HepG2 (cell line): ENCODE measurements around the gene RAB3A. TPM values are rescaled to one million over a fixed set of nuclear protein-coding genes. Genes with fewer than 3 reads are reported as not detected.
A peak's percentile ranks its signal among the peaks of the same experiment; 100 is the strongest.

Source experiments
- ATAC-seq: fragments of 200-7000 bp; cut with Tn5 transposase; 3 replicates; pipeline ENCODE4 v1.9.1; 2020; ENCODE audit warnings: mild to moderate bottlenecking, moderate library complexity
- BruUV-seq: library from RNA; stranded (reverse); fragments of 400-500 nt; replicated peaks from 2 replicates; lab custom pipeline; 2021; lab: Mats Ljungman, UMichigan
- CTCF ChIA-PET: fragments of 300-600 bp; formaldehyde crosslinking; extraction: SDS; loops from one replicate; lab custom pipeline; 2021; ENCODE audit warnings: low total read pairs, inconsistent platforms, low intra/inter-chr PET ratio; lab: Yijun Ruan, JAX
- POLR2A ChIA-PET: fragments of 350-600 bp; sonication (Branson Sonifier 250); formaldehyde crosslinking; loops from one replicate; lab custom pipeline; 2020; ENCODE audit warnings: antibody characterized with exemption, inconsistent platforms; lab: Yijun Ruan, JAX
- DNase-seq: peaks from one replicate; pipeline ENCODE4 v3.0.0-alpha.2; 2015; ENCODE audit warnings: low spot score
- FAIRE-seq: peaks from 3 replicates; lab custom pipeline; 2011; peaks lifted over from hg19 to GRCh38; lab: Jason Lieb, UNC
- H2AFZ ChIP-seq: one replicate; pipeline ENCODE4 v1.6.1; 2011; ENCODE audit warnings: low read length, inconsistent platforms
- H3K27ac ChIP-seq: fragments of 300-600 bp; 3 replicates; pipeline ENCODE4 v1.8.0; 2011; ENCODE audit warnings: mixed run types, mild to moderate bottlenecking, mixed read lengths, low read length, inconsistent platforms; ENCODE audit not compliant: insufficient read depth; ENCODE audit errors: extremely low read length
- H3K27me3 ChIP-seq, 2 experiments: fragments of 200-600 bp in 1 of 2; 2 replicates in 1 of 2; 3 replicates in 1 of 2; pipeline versions ENCODE4 v1.6.0 to v1.8.0; 2011; ENCODE audit warnings: low read length in 2 of 2, mild to moderate bottlenecking in 2 of 2, moderate library complexity in 2 of 2, inconsistent platforms in 1 of 2; ENCODE audit not compliant: insufficient read depth in 2 of 2, control insufficient read depth in 1 of 2
- H3K36me3 ChIP-seq, 2 experiments: fragments of 200-600 bp in 1 of 2; replicated peaks in 1 of 2; 2 replicates in 1 of 2; 3 replicates in 1 of 2; pipeline versions ENCODE4 v1.5.1 to v1.8.0; 2011; ENCODE audit warnings: low read length in 2 of 2, inconsistent platforms in 1 of 2; ENCODE audit not compliant: insufficient read depth in 2 of 2, control insufficient read depth in 1 of 2
- H3K4me1 ChIP-seq: 2 replicates; pipeline ENCODE4 v1.5.1; 2012; ENCODE audit warnings: low read length, inconsistent platforms; ENCODE audit not compliant: insufficient read depth
- H3K4me2 ChIP-seq: 2 replicates; pipeline ENCODE4 v1.6.0; 2011; ENCODE audit warnings: low read depth, low read length, inconsistent platforms
- H3K4me3 ChIP-seq, 3 experiments: fragments of 200-600 bp in 1 of 3; sonication (generic), shearing (Covaris generic) in 1 of 3; replicated peaks in 1 of 3; 2 replicates each; pipeline ENCODE4 v1.5.1; 2011 to 2016; ENCODE audit warnings: low read length in 3 of 3, inconsistent platforms in 2 of 3, low read depth in 2 of 3, mild to moderate bottlenecking in 2 of 3, control low read depth in 1 of 3, mixed read lengths in 1 of 3; ENCODE audit not compliant: insufficient read depth in 1 of 3
- H3K79me2 ChIP-seq: one replicate; pipeline ENCODE4 v1.6.1; 2011; ENCODE audit warnings: low read length, inconsistent platforms; ENCODE audit not compliant: insufficient read depth
- H3K9ac ChIP-seq: 2 replicates; pipeline ENCODE4 v1.6.0; 2011; ENCODE audit warnings: mild to moderate bottlenecking, low read depth, low read length, inconsistent platforms; ENCODE audit not compliant: insufficient read depth
- H3K9me3 ChIP-seq: 2 replicates; pipeline ENCODE4 v1.5.1; 2012; ENCODE audit warnings: mild to moderate bottlenecking, low read length
- H4K20me1 ChIP-seq: 2 replicates; pipeline ENCODE4 v1.6.0; 2011; ENCODE audit warnings: inconsistent platforms, mild to moderate bottlenecking, low read length, moderate library complexity; ENCODE audit not compliant: insufficient read depth
- ADNP ChIP-seq: sonication (generic); formaldehyde crosslinking; IDR thresholded peaks from 2 replicates; pipeline ENCODE4 v1.4.0; 2020; ENCODE audit warnings: missing genetic modification reagents
- CHD4 ChIP-seq: fragments of 200-600 bp; sonication (generic); IDR thresholded peaks from 2 replicates; pipeline ENCODE4 v1.7.0; 2017; ENCODE audit warnings: mild to moderate bottlenecking, low read length, borderline replicate concordance
- DZIP1 ChIP-seq: sonication (generic); formaldehyde crosslinking; IDR thresholded peaks from 2 replicates; pipeline ENCODE4 v1.5.0; 2020; ENCODE audit warnings: mild to moderate bottlenecking, missing genetic modification reagents
- IRF1 ChIP-seq: sonication (generic); formaldehyde crosslinking; IDR thresholded peaks from 2 replicates; pipeline ENCODE4 v1.4.0; 2020; ENCODE audit warnings: low read depth, mild to moderate bottlenecking, missing genetic modification reagents
- ZNF18 ChIP-seq: sonication (generic); formaldehyde crosslinking; IDR thresholded peaks from 2 replicates; pipeline ENCODE4 v1.8.0; 2022; ENCODE audit warnings: mild to moderate bottlenecking, missing genetic modification reagents; ENCODE audit not compliant: insufficient replicate concordance
- ZNF362 ChIP-seq: sonication (generic); formaldehyde crosslinking; IDR thresholded peaks from 2 replicates; pipeline ENCODE4 v1.4.0; 2020; ENCODE audit warnings: missing genetic modification reagents, mild to moderate bottlenecking, borderline replicate concordance
- ZNF629 ChIP-seq: sonication (generic); formaldehyde crosslinking; conservative IDR thresholded peaks from 2 replicates; pipeline ENCODE4 v1.5.0; 2020; ENCODE audit warnings: missing genetic modification reagents
- ZNF660 ChIP-seq: sonication (generic); formaldehyde crosslinking; IDR thresholded peaks from 2 replicates; pipeline ENCODE4 v1.5.1; 2020; ENCODE audit warnings: mild to moderate bottlenecking, low read depth, missing genetic modification reagents, borderline replicate concordance
- ZSCAN20 ChIP-seq: sonication (generic); formaldehyde crosslinking; IDR thresholded peaks from 2 replicates; pipeline ENCODE4 v1.4.0; 2020; ENCODE audit warnings: missing genetic modification reagents, mild to moderate bottlenecking, borderline replicate concordance
- WGBS: methylation state at CpG from one replicate; pipeline ENCODE4 v1.1.6; 2017; ENCODE audit warnings: low lambda C conversion rate; 5-methylcytosine and 5-hydroxymethylcytosine counted together
- in situ Hi-C: cut with HindIII; loops from 2 replicates; pipeline ENCODE4 v1.10.0; 2017; ENCODE audit warnings: low pct_unique_long_range_greater_than_20kb; ENCODE audit not compliant: extremely low pct_ligation_motif_present
- intact Hi-C: fragments of 100-400 bp; cut with micrococcal nuclease; formaldehyde crosslinking; loops from one replicate; pipeline ENCODE4 v1.10.0; 2022; ENCODE audit not compliant: unreplicated experiment
- polyA plus RNA-seq, 8 experiments: library from polyadenylated mRNA; depleted of rRNA in 3 of 8; stranded (reverse) in 7 of 8; unstranded in 1 of 8; fragments of >200 nt; fragmentation: Illumina TruSeq in 4 of 8; extraction: Trizol in 4 of 8; gene quantifications; 2 replicates each; pipeline versions ENCODE4 v1.2.1 to v1.2.3, GENCODE V29; 2011 to 2016; ENCODE audit warnings: low read depth in 4 of 8, missing spikeins in 1 of 8, mixed read lengths in 1 of 8; ENCODE audit not compliant: insufficient read depth in 1 of 8
- total RNA-seq, 5 experiments: library from RNA; depleted of rRNA; stranded (reverse); fragments of >200 nt; fragmentation: Illumina TruSeq; extraction: Trizol; gene quantifications; 2 replicates each; pipeline ENCODE4 v1.2.3, GENCODE V29; 2016; ENCODE audit warnings: low read depth in 1 of 5

Gene RAB3A
- total and polyA plus RNA-seq, 2 of the 13 experiments (the other 11 are each of a cell fraction or from before 2014, with no cell fraction given) = 0.58 to 0.98 TPM

GRCh38 chr19:18172331-18173053 is 31.4 kb downstream of the RAB3A start:
- DNase-seq = no peak
- no peaks in the 10 kb centered on the region for H3K79me2 ChIP-seq
- ChIA-PET CTCF (no interaction called here), POLR2A (interaction anchor here (0.9 to 1.7 kb wide), 2 partner anchors 13 to 20 kb away, joined by 3 to 4 read pairs; partner anchors contain the start of gene MPV17L2)
- H3K9me3 ChIP-seq = no peaks in the 10 kb centered on the region
- WGBS = 97% methylated on average over 7 of the region's 7 CpGs
- no peak overlapping the region for H3K9ac ChIP-seq
- H2AFZ ChIP-seq = no peak overlapping the region
- 0 out of 2 replicates have a peak, but pooled peaks cover 3% of the 10 kb centered on the region for H4K20me1 ChIP-seq
- H3K36me3 ChIP-seq = peaks cover 6 to 19% of the 10 kb centered on the region in 2 experiments; a peak in 4 of 5 replicates
- no peaks in the 10 kb centered on the region for H3K27me3 ChIP-seq
- no peak for FAIRE-seq
- no TSS peak for BruUV-seq
- in situ Hi-C loops = loop anchor here (10.0 kb wide), 1 partner anchor 168 kb away; the partner anchor contains the start of gene ARRDC2
- H3K4me2 ChIP-seq = no peak overlapping the region
- TF ChIP-seq DZIP1 (CRISPR knock-in tag) = no peak
- TF ChIP-seq ADNP (CRISPR knock-in tag) = peak; percentile 55; the same call in 1 of the 2 replicates
- peak; percentile 69; the same call in 1 of the 2 replicates for TF ChIP-seq CHD4
- no peak for TF ChIP-seq IRF1
- no peak for TF ChIP-seq ZNF362 (CRISPR knock-in tag)
- TF ChIP-seq ZNF629 (CRISPR knock-in tag) = peak; percentile 95
- TF ChIP-seq ZNF18 (CRISPR knock-in tag) = no peak
- no peak for TF ChIP-seq ZNF660 (CRISPR knock-in tag)
- no peak for TF ChIP-seq ZSCAN20
- no peak overlapping the region for H3K4me3 ChIP-seq
- intact Hi-C loops = no loop called here
- H3K27ac ChIP-seq = no peak overlapping the region
- no peak for ATAC-seq
- peaks cover 14% of the 10 kb centered on the region for H3K4me1 ChIP-seq
